Karpas-422 (cell line): ENCODE measurements around the gene AGPAT3. TPM values are rescaled to one million over a fixed set of nuclear protein-coding genes. Genes with fewer than 3 reads are reported as not detected.

Source experiments
- DNase-seq: peaks from one replicate; pipeline ENCODE4 v3.0.0-alpha.2; 2015
- H2AFZ ChIP-seq: fragments of 200-600 bp; sonication (generic); 2 replicates; pipeline ENCODE4 v1.6.1; 2014; ENCODE audit warnings: antibody characterized with exemption, low read length, mixed read lengths
- H3K27ac ChIP-seq: fragments of 200-600 bp; sonication (generic); 2 replicates; pipeline ENCODE4 v1.5.1; 2014; ENCODE audit warnings: mild to moderate bottlenecking, low read length, moderate library complexity
- H3K27me3 ChIP-seq: fragments of 200-600 bp; sonication (generic); 2 replicates; pipeline ENCODE4 v1.6.1; 2014; ENCODE audit warnings: low read length, mixed read lengths
- H3K36me3 ChIP-seq: fragments of 200-600 bp; sonication (generic); 2 replicates; pipeline ENCODE4 v1.6.1; 2014; ENCODE audit warnings: low read length, mixed read lengths; ENCODE audit not compliant: insufficient read depth
- H3K4me1 ChIP-seq: fragments of 200-600 bp; sonication (generic); 2 replicates; pipeline ENCODE4 v1.6.1; 2014; ENCODE audit warnings: mild to moderate bottlenecking, low read length, mixed read lengths
- H3K4me2 ChIP-seq: fragments of 200-600 bp; sonication (generic); 2 replicates; pipeline ENCODE4 v1.6.1; 2014; ENCODE audit warnings: low read length, low read depth, mild to moderate bottlenecking; ENCODE audit not compliant: poor library complexity, severe bottlenecking
- H3K4me3 ChIP-seq: fragments of 200-600 bp; sonication (generic); 2 replicates; pipeline ENCODE4 v1.5.1; 2014; ENCODE audit warnings: mild to moderate bottlenecking, antibody characterized with exemption, low read length, mixed read lengths
- H3K79me2 ChIP-seq: fragments of 200-600 bp; sonication (generic); 2 replicates; pipeline ENCODE4 v1.6.1; 2014; ENCODE audit warnings: mild to moderate bottlenecking, low read length, mixed read lengths
- H3K9ac ChIP-seq: fragments of 200-600 bp; sonication (generic); 2 replicates; pipeline ENCODE4 v1.6.0; 2014; ENCODE audit warnings: low read length
- H3K9me2 ChIP-seq: fragments of 200-600 bp; sonication (generic), shearing (Covaris generic); replicated peaks from 2 replicates; pipeline ENCODE4 v1.6.0; 2014; ENCODE audit warnings: mild to moderate bottlenecking, low read length, moderate library complexity; ENCODE audit not compliant: insufficient read depth
- H3K9me3 ChIP-seq: fragments of 300-700, 200-600 bp; sonication (generic); 2 replicates; pipeline ENCODE4 v1.6.1; 2014; ENCODE audit warnings: low read length, mixed read lengths
- H4K20me1 ChIP-seq: fragments of 200-600 bp; sonication (generic); 2 replicates; pipeline ENCODE4 v1.6.1; 2014; ENCODE audit warnings: mild to moderate bottlenecking, antibody characterized with exemption, low read length, low read depth; ENCODE audit not compliant: insufficient read depth
- total RNA-seq: library from RNA; depleted of rRNA; stranded (reverse); fragments of >200 nt; shearing (Covaris generic); gene quantifications from 2 replicates; pipeline ENCODE4 v1.2.3, GENCODE V29; 2014; ENCODE audit warnings: low replicate concordance

AGPAT3 gene
- total RNA-seq, 1 experiment from 2014 or later, result 29.0 TPM

GRCh38 chr21:43956019-43956669 lies 91.1 kb downstream of the AGPAT3 start:
- Histone ChIP-seq H3K36me3 (no peaks in the 10 kb centered on the region), H4K20me1 (no peaks in the 10 kb centered on the region), H3K79me2 (peaks cover 22% of the 10 kb centered on the region), H3K9me3 (no peaks in the 10 kb centered on the region), H3K4me3 (no peak overlapping the region), H3K4me1 (no peaks in the 10 kb centered on the region), H3K4me2 (no peak overlapping the region), H3K27me3 (no peaks in the 10 kb centered on the region), H3K27ac (no peak overlapping the region), H3K9ac (no peak overlapping the region), H2AFZ (no peak overlapping the region), H3K9me2 (no peaks in the 10 kb centered on the region)
- no peak for DNase-seq

DNA sequence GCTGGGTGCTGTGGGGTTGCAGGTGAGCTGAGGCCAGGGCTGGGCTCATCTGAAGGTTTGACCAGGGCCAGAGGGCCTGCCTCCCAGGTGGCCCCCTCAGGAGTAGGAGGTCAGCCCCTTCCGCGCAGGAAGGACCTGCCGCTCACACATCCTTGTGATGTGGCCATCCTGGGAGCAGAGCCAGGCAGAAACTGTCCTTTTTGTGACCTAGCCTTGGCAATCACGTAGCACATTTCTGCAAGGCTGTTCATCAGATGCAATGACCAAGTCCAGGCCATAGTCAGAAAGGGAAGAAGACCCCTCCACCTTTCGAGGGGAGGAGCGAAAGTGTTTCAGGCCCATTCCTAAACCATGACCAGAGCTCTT lies 91.6 kb downstream of the AGPAT3 start:
- H4K20me1 ChIP-seq, result no peaks in the 10 kb centered on the region

GRCh38 chr21:43957128-43957571 lies 92.1 kb downstream of the AGPAT3 start:
- H3K27ac ChIP-seq, result no peak overlapping the region

More for the DNA sequence above, 91.6 kb downstream of the AGPAT3 start:
- H3K9me2 ChIP-seq, result no peaks in the 10 kb centered on the region
- peaks cover 19% of the 10 kb centered on the region for H3K79me2 ChIP-seq
- no peak overlapping the region for H2AFZ ChIP-seq
- no peaks in the 10 kb centered on the region for H3K27me3 ChIP-seq
- no peak overlapping the region for H3K27ac ChIP-seq
- H3K4me1 ChIP-seq, result no peaks in the 10 kb centered on the region
- H3K4me3 ChIP-seq, result no peak overlapping the region
- no peak overlapping the region for H3K9ac ChIP-seq
- H3K9me3 ChIP-seq, result no peaks in the 10 kb centered on the region
- no peak for DNase-seq
- no peaks in the 10 kb centered on the region for H3K36me3 ChIP-seq
- no peak overlapping the region for H3K4me2 ChIP-seq

DNA sequence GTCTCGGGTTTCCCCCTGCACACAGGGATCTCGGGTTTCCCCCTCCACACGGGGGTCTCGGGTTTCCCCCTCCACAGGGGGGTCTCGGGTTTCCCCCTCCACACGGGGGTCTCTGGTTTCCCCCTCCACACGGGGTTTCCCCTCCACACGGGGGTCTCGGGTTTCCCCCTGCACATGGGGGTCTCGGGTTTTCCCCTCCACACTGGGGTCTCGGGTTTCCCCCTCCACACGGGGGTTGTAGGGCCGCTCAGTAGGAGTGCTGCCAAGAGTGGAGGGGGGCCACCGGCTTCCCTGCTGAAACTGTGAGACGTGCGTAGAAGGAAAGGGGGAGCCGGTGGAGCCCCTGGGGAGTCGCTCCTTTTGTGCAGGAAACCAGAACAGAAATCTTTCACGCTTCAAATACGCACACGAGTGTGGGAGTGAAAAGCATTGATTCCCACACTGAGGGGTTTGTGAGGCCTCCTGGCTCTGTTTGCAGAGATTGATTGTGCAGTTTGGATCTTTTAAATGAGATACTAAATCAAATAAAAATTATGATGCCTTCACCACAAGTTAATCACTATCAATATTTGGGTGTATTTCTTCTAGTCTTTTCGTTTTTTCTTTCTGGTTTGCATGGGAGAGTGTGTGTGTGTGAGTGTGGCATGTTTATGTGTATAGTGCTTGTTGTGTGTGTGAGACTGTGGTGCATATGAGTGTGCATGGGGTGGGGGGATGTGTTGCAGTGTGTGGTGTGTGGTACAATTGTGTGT lies 92.8 kb downstream of the AGPAT3 start:
- H3K4me1 ChIP-seq, result no peaks in the 10 kb centered on the region
- no peaks in the 10 kb centered on the region for H3K9me3 ChIP-seq
- no peak overlapping the region for H3K4me2 ChIP-seq
- H3K79me2 ChIP-seq, result peaks cover 19% of the 10 kb centered on the region
- H3K4me3 ChIP-seq, result no peak overlapping the region
- H2AFZ ChIP-seq, result no peak overlapping the region
- H3K27me3 ChIP-seq, result no peaks in the 10 kb centered on the region
- no peak for DNase-seq
- no peak overlapping the region for H3K27ac ChIP-seq
- H3K9me2 ChIP-seq, result no peaks in the 10 kb centered on the region
- H3K9ac ChIP-seq, result no peak overlapping the region
- H4K20me1 ChIP-seq, result no peaks in the 10 kb centered on the region
- no peaks in the 10 kb centered on the region for H3K36me3 ChIP-seq

More at GRCh38 chr21:43957128-43957571, 92.1 kb downstream of the AGPAT3 start:
- Histone ChIP-seq H3K4me2 (no peak overlapping the region), H3K9me2 (no peaks in the 10 kb centered on the region), H3K4me3 (no peak overlapping the region), H4K20me1 (no peaks in the 10 kb centered on the region), H3K79me2 (peaks cover 19% of the 10 kb centered on the region), H2AFZ (no peak overlapping the region), H3K4me1 (no peaks in the 10 kb centered on the region), H3K9me3 (no peaks in the 10 kb centered on the region), H3K27me3 (no peaks in the 10 kb centered on the region), H3K36me3 (no peaks in the 10 kb centered on the region), H3K9ac (no peak overlapping the region)
- no peak for DNase-seq

DNA sequence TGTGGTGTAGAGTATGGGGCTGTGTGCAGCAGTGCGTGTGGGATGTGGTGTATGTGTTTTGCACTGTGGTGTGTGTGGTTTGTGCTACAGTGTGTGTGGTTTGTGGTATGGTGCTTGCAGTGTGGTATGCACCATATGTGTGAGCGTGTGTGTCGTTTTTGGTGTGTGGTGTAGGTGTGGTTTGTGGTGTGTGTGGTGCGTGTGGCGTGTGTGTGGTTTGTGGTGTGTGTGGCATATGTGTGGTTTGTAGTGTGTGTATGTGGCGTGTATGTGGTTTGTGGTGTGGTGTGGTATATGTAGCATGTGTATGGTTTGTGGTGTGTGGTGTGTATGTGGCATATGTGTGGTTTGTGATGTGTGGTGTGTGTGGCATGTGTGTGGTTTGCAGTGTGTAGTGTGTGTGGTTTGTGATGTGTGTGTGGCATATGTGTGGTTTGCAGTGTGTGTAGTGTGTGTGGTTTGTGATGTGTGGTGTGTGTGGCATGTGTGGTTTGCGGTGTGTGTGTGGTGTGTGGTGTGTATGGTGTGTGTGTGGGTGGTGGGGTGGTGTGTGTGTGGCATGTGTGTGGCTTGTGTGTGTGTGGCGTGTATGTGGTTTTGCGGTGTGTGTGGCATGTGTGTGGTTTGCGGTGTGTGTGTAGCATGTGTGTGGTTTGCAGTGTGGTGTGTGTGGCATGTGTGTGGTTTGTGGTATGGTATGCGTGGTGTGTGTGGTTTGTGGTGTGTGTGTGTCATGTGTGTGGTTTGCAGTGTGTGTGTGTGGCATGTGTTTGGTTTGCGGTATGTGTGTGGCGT lies 93.5 kb downstream of the AGPAT3 start:
- Histone ChIP-seq H3K27me3 (no peaks in the 10 kb centered on the region), H3K27ac (no peak overlapping the region), H4K20me1 (no peaks in the 10 kb centered on the region), H3K9me2 (no peaks in the 10 kb centered on the region), H3K4me2 (no peak overlapping the region), H2AFZ (no peak overlapping the region), H3K4me1 (no peaks in the 10 kb centered on the region), H3K9me3 (no peaks in the 10 kb centered on the region), H3K36me3 (no peaks in the 10 kb centered on the region), H3K4me3 (no peak overlapping the region), H3K9ac (no peak overlapping the region), H3K79me2 (peaks cover 19% of the 10 kb centered on the region)
- DNase-seq, result no peak

- Histone ChIP-seq H3K4me1 (no peaks in the 10 kb centered on the region), H4K20me1 (no peaks in the 10 kb centered on the region), H3K27me3 (no peaks in the 10 kb centered on the region), H3K9ac (no peak overlapping the region), H3K36me3 (no peaks in the 10 kb centered on the region), H3K9me3 (no peaks in the 10 kb centered on the region), H3K4me3 (no peak overlapping the region), H3K4me2 (no peak overlapping the region), H3K9me2 (no peaks in the 10 kb centered on the region), H3K27ac (no peak overlapping the region), H2AFZ (no peak overlapping the region), H3K79me2 (peaks cover 17% of the 10 kb centered on the region)
- DNase-seq, result no peak
These were observed 94.5 kb downstream of the AGPAT3 start for GRCh38 chr21:43959231-43960116.

- no peak overlapping the region for H3K4me3 ChIP-seq
- H3K27ac ChIP-seq, result no peak overlapping the region
- H2AFZ ChIP-seq, result no peak overlapping the region
- no peak overlapping the region for H3K4me2 ChIP-seq
- no peaks in the 10 kb centered on the region for H3K4me1 ChIP-seq
- peaks cover 14% of the 10 kb centered on the region for H3K79me2 ChIP-seq
- H3K9ac ChIP-seq, result no peak overlapping the region
- no peaks in the 10 kb centered on the region for H3K9me3 ChIP-seq
- no peaks in the 10 kb centered on the region for H3K36me3 ChIP-seq
- no peaks in the 10 kb centered on the region for H3K9me2 ChIP-seq
- no peaks in the 10 kb centered on the region for H4K20me1 ChIP-seq
- H3K27me3 ChIP-seq, result no peaks in the 10 kb centered on the region
- no peak for DNase-seq
These were observed 96.4 kb downstream of the AGPAT3 start for GRCh38 chr21:43961382-43961909.
